Prostate gland (tissue), 2 donors: ENCODE data around the gene ARFGAP1. TPM values are rescaled to one million over a fixed set of nuclear protein-coding genes. Genes with fewer than 3 reads are reported as not detected.

Source experiments
- DNase-seq: peaks from one replicate; pipeline ENCODE4 v3.0.0-alpha.2; 2019; ENCODE audit warnings: low spot score
- H3K27ac ChIP-seq, 2 donors: fragments of 200-600 bp; sonication (generic); 2 replicates each; pipeline ENCODE4 v1.5.1; 2017 to 2019
- H3K27me3 ChIP-seq: fragments of 200-600 bp; sonication (generic); replicated peaks from 2 replicates; pipeline ENCODE4 v1.5.1; 2019; ENCODE audit not compliant: insufficient read depth
- H3K36me3 ChIP-seq, 2 donors: fragments of 200-600 bp; sonication (generic); 1 replicate in 1 of 2; 2 replicates in 1 of 2; pipeline versions ENCODE4 v1.5.1 to v1.8.1; 2017 to 2019
- H3K4me1 ChIP-seq: fragments of 200-600 bp; sonication (generic); replicated peaks from 2 replicates; pipeline ENCODE4 v1.5.1; 2019
- H3K4me3 ChIP-seq, 2 donors: fragments of 200-600 bp; sonication (generic); 2 replicates each; pipeline ENCODE4 v1.5.1; 2017 to 2019
- H3K9me3 ChIP-seq: fragments of 200-600 bp; sonication (generic); 2 replicates; pipeline ENCODE4 v1.5.1; 2017
- POLR2A ChIP-seq: fragments of 450-650 bp; IDR thresholded peaks from one replicate; pipeline ENCODE4 v1.6.1; 2016; ENCODE audit warnings: antibody characterized with exemption, mild to moderate bottlenecking
- POLR2AphosphoS5 ChIP-seq: sonication (generic); formaldehyde crosslinking; IDR thresholded peaks from one replicate; pipeline ENCODE4 v1.6.1; 2017; ENCODE audit warnings: antibody characterized with exemption
- WGBS: methylation state at CpG from one replicate; pipeline ENCODE4 v1.1.5; 2018; 5-methylcytosine and 5-hydroxymethylcytosine counted together
- intact Hi-C: fragments of 100-400 bp; cut with DNase I; formaldehyde crosslinking; loops from one replicate; pipeline ENCODE4 v1.14.2; 2022
- total RNA-seq, 2 donors: library from RNA; depleted of rRNA; stranded (reverse); fragments of >200 nt; gene quantifications; one replicate each; pipeline ENCODE4 v1.1.0, GENCODE V29; 2016
- TF ChIP-seq, protein P1 (sequence below), 4 experiments: fragments of 200-600 bp in 2 of 4; fragments of 450-650 bp in 2 of 4; sonication (generic) in 2 of 4; IDR thresholded peaks; 1 replicate in 3 of 4; 2 replicates in 1 of 4; pipeline ENCODE4 v1.5.1; 2016 to 2019; ENCODE audit warnings: antibody characterized with exemption in 4 of 4, mild to moderate bottlenecking in 2 of 4, moderate library complexity in 2 of 4

ARFGAP1 gene
- total RNA-seq, 2 donors from 2014 or later, result 43.6 to 85.6 TPM

DNA sequence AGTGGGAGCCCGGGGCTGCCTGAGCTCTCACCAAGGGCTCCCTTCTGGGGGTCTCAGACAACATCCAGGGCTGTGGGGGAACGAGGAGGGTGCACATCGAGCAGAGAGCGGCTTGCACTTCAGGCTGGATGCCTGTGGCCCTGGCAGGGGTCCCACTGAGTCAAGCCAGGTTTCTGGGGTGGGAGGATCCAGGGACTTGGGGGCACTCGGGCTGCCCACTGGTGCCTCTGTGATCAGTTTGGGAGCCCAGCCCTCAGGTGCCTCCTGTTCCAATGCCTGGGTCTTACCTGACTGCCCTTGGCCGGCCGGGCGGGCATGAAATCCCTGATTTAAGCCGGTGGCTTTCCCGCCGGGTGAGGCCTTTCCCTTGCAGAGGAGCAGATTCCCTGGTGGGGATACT lies 20.8 kb downstream of the ARFGAP1 start:
- Histone ChIP-seq H3K27me3 (peaks cover 20% of the 10 kb centered on the region), H3K9me3 (no peaks in the 10 kb centered on the region), H3K36me3 (no peaks in the 10 kb centered on the region), H3K4me3 (no peak overlapping the region), H3K4me1 (no peaks in the 10 kb centered on the region), H3K27ac (no peak overlapping the region)
- intact Hi-C loops, result no loop called here
- DNase-seq, result no peak
- 53% methylated on average over 4 of the region's 11 CpGs for WGBS
- TF ChIP-seq POLR2A, result no peak
- TF ChIP-seq, protein P1, sequence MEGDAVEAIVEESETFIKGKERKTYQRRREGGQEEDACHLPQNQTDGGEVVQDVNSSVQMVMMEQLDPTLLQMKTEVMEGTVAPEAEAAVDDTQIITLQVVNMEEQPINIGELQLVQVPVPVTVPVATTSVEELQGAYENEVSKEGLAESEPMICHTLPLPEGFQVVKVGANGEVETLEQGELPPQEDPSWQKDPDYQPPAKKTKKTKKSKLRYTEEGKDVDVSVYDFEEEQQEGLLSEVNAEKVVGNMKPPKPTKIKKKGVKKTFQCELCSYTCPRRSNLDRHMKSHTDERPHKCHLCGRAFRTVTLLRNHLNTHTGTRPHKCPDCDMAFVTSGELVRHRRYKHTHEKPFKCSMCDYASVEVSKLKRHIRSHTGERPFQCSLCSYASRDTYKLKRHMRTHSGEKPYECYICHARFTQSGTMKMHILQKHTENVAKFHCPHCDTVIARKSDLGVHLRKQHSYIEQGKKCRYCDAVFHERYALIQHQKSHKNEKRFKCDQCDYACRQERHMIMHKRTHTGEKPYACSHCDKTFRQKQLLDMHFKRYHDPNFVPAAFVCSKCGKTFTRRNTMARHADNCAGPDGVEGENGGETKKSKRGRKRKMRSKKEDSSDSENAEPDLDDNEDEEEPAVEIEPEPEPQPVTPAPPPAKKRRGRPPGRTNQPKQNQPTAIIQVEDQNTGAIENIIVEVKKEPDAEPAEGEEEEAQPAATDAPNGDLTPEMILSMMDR (IDR thresholded peaks at IDR 0.05), result no peak
- TF ChIP-seq POLR2AphosphoS5, result no peak

DNA sequence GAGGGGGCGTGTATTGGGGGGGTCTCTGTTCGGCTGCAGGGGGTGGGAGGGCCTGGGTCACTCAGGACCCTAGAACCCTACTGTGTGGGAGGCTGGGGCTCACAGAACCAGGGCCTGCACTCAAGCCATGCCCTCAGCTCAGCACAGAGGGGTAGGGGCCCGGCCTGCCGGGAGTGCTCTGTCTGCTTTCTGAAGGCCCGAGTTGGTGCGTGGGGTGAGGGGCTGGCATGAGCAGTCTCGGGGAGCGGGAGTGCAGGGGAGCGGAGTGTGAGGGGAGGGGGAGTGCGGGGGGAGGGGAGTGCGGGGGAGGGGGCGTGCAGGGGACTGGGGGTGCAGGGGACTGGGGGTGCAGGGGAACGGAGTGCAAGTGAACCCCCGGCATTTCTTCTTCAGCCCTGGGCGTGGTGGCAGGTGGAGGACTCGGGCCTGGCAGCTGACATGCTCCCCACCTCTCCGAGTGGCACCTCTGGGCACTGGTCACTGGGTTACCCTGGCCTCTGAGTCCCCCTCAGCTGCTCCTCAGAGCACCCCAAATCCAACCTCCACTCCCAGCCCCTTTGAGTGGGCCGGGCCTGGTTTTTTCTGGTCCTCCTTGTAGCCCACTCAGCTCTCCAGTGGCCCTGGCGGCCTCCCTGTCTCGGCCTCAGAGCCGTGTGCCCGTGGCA lies 21.4 kb downstream of the ARFGAP1 start:
- peaks cover 23% of the 10 kb centered on the region for H3K27me3 ChIP-seq
- intact Hi-C loops, result no loop called here
- no peaks in the 10 kb centered on the region for H3K36me3 ChIP-seq
- no peaks in the 10 kb centered on the region for H3K4me1 ChIP-seq
- no peak for DNase-seq
- 48% methylated on average over 19 of the region's 22 CpGs for WGBS
- no peak overlapping the region for H3K27ac ChIP-seq
- no peaks in the 10 kb centered on the region for H3K9me3 ChIP-seq
- H3K4me3 ChIP-seq, result no peak overlapping the region
- no peak for TF ChIP-seq POLR2AphosphoS5
- TF ChIP-seq, protein P1 (IDR thresholded peaks at IDR 0.05), result no peak
- no peak for TF ChIP-seq POLR2A

DNA sequence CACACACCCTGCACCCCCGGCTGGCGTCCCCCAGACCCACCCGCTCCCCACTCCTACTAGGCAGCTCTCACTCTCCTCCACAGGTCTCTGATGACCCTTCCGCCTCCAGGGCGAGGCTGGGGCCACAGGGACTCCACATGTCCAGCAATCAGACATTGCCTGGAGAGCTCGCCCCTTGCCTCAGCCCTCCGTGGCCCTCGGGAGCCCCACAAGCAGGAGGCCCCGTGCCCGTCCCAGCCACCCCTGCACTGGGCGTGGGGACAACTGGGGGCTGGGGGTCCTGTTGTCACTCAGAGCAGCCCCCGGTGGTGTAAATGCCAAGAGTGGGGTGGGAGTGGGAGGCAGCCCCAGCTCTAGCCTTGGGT lies 21.9 kb downstream of the ARFGAP1 start:
- no peaks in the 10 kb centered on the region for H3K36me3 ChIP-seq
- H3K4me1 ChIP-seq, result no peaks in the 10 kb centered on the region
- no peak for DNase-seq
- WGBS, result 84% methylated on average over 12 of the region's 12 CpGs
- no peak overlapping the region for H3K4me3 ChIP-seq
- intact Hi-C loops, result no loop called here
- H3K27ac ChIP-seq, result no peak overlapping the region
- TF ChIP-seq, protein P1 (IDR thresholded peaks at IDR 0.05), result no peak
- TF ChIP-seq POLR2AphosphoS5 (no peak), POLR2A (no peak)
- peaks cover 25% of the 10 kb centered on the region for H3K27me3 ChIP-seq
- no peaks in the 10 kb centered on the region for H3K9me3 ChIP-seq

DNA sequence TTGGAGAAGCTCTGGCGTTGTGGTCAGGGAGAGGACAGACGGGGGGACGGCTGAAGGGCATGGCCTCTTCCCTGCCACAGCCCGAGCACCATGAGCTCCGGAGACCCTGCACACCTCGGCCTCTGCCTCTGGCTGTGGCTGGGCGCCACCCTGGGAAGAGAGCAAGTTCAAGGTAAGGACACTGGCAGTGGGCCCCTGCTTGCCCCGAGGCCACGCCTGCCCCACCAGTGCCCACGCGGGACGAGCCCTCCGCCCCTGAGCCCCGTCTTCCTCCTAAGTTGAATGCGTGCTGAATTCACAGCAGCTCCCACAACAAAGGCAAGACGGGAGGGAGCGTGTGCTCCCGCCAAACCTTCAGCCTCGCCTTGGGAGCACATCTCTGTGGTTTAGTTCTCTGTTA lies 22.4 kb downstream of the ARFGAP1 start:
- Histone ChIP-seq H3K27me3 (peaks cover 25% of the 10 kb centered on the region), H3K27ac (no peak overlapping the region), H3K4me3 (no peak overlapping the region), H3K4me1 (no peaks in the 10 kb centered on the region), H3K9me3 (no peaks in the 10 kb centered on the region), H3K36me3 (no peaks in the 10 kb centered on the region)
- 20% methylated on average over 14 of the region's 19 CpGs for WGBS
- TF ChIP-seq, protein P1 (IDR thresholded peaks at IDR 0.05), result no peak
- TF ChIP-seq POLR2A, result no peak
- TF ChIP-seq POLR2AphosphoS5, result no peak
- no peak for DNase-seq
- intact Hi-C loops, result no loop called here

DNA sequence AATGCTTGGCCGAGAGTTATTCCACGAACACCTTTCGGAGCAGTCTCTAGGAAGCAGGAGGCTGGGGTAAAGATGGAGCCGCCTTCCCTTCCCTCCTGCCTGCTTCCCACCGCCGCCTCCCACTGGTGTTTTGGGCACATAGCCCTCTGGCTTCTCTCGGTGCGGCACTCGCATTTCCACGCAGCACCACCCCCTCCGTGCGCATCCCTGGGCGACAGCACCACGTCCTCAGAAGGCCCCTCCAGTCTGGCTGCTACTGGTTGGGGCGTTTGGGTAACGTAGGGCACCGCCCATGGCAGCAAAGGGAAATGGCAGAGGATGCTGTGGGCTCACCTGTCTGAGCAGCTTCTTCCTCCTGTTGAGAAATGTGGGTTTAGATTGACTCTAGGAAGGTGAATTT lies 22.8 kb downstream of the ARFGAP1 start:
- H3K27me3 ChIP-seq, result peaks cover 25% of the 10 kb centered on the region
- TF ChIP-seq, protein P1 (IDR thresholded peaks at IDR 0.05), result no peak
- TF ChIP-seq POLR2AphosphoS5 (no peak), POLR2A (no peak)

More for the DNA sequence above, 22.8 kb downstream of the ARFGAP1 start:
- H3K9me3 ChIP-seq, result no peaks in the 10 kb centered on the region
- no peak overlapping the region for H3K4me3 ChIP-seq
- 19% methylated on average over 17 of the region's 17 CpGs for WGBS
- no peak for DNase-seq
- H3K4me1 ChIP-seq, result no peaks in the 10 kb centered on the region
- no peak overlapping the region for H3K27ac ChIP-seq
- intact Hi-C loops, result no loop called here
- H3K36me3 ChIP-seq, result no peaks in the 10 kb centered on the region
